ENCODE results near the gene CDHR3. TPM values are rescaled to one million over a fixed set of nuclear protein-coding genes. Genes with fewer than 3 reads are reported as not detected.

CDHR3 gene
- total and polyA plus RNA-seq, 9 of the 15 experiments (the other 6 are each of a cell fraction or from before 2014, with no cell fraction given) = 0.03 to 0.66 (median 0.24) TPM; not detected in 1

DNA sequence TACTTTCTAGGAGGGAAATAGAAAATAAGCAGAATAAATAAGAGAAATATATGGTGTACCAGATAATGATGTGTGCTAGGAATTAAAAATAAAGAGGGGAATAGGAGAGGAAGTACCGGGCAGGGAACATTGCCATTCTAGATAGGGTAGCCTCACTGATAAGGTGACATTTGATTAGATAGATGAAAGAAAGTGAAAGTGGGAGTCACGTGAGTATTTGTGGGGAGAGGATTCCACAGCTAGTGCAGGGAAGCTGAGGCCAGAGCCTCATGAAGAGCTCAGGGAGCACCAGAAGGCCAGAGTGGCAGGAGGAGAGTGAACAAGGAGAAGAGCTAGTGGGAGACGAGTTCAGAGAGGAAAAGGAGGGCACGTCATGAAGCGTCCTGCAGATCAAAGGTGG lies 49.1 kb downstream of the CDHR3 start:
- Histone ChIP-seq H3K4me1 (replicated peaks in 1 of 2; ENCODE audit: control insufficient read depth in 2 of 2, insufficient read depth in 2 of 2, low read length in 2 of 2) (peaks cover 9 to 30% of the 10 kb centered on the region in 2 experiments; a peak in 4 of 5 replicates), H3K9me3 (replicated peaks; ENCODE audit: control insufficient read depth, insufficient read depth, low read depth, low read length) (0 out of 2 replicates have a peak, but pooled peaks cover 2% of the 10 kb centered on the region), H3K4me3 (no peak overlapping the region), H2AFZ (ENCODE audit: low read depth, low read length) (peak overlapping the region; percentile 29; the same call in 1 of the 2 replicates), H3K9me1 (ENCODE audit: control insufficient read depth, insufficient read depth, low read length) (no peaks in the 10 kb centered on the region), H4K20me1 (replicated peaks; ENCODE audit: control insufficient read depth, insufficient read depth, low read length) (no peaks in the 10 kb centered on the region), H3K27me3 (ENCODE audit: control insufficient read depth in 2 of 2, insufficient read depth in 2 of 2, low read length in 2 of 2) (peaks cover 0 to 17% of the 10 kb centered on the region in 2 experiments; a peak in 1 of 5 replicates), H3K36me3 (ENCODE audit: control insufficient read depth, insufficient read depth, low read length) (no peaks in the 10 kb centered on the region), H3K9ac (ENCODE audit: insufficient read depth in 1 of 2, low read depth in 2 of 2, low read length in 2 of 2) (no peak overlapping the region), H3K79me2 (ENCODE audit: control insufficient read depth, insufficient read depth, low read length) (no peaks in the 10 kb centered on the region), H3K4me2 (ENCODE audit: insufficient read depth, low read length) (no peak overlapping the region), H3K27ac (ENCODE audit: extremely low read depth, low read depth, low read length) (no peak overlapping the region)
- BruUV-seq (replicated peaks) = no TSS peak
- in situ Hi-C loops (cut with MboI) (no loop called here), intact Hi-C loops (cut with micrococcal nuclease) (loop anchor here (10.0 kb wide), 1 partner anchor 357 kb away; no protein-coding TSS in a partner anchor)
- POLR2A ChIA-PET = interaction anchor here (0.5 to 2.0 kb wide), 4 partner anchors 9 to 57 kb away, joined by 3 to 8 read pairs (median 4); no protein-coding TSS in a partner anchor
- CTCF ChIA-PET (ENCODE audit: low intra/inter-chr PET ratio) = no interaction called here
- WGBS (ENCODE audit: insufficient coverage, low coverage, missing lambda C conversion rate) = 30% methylated on average over 5 of the region's 5 CpGs
- ATAC-seq (no peak), DNase-seq (ENCODE audit: extremely low read depth in 1 of 4, low spot score in 3 of 4) (no peak), FAIRE-seq (no peak)
- TF ChIP-seq, protein P1, sequence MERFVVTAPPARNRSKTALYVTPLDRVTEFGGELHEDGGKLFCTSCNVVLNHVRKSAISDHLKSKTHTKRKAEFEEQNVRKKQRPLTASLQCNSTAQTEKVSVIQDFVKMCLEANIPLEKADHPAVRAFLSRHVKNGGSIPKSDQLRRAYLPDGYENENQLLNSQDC (CRISPR knock-in tag; IDR thresholded peaks at IDR 0.05) = no peak
- no peak for TF ChIP-seq ZNF41 (CRISPR knock-in tag; conservative IDR thresholded peaks at IDR 0.05)
- no peak for TF ChIP-seq KHSRP (IDR thresholded peaks at IDR 0.05)
- no peak for TF ChIP-seq GMEB1 (CRISPR knock-in tag; IDR thresholded peaks at IDR 0.05)
- no peak for TF ChIP-seq CBX5 (IDR thresholded peaks at IDR 0.05; ENCODE audit: borderline replicate concordance, low read depth)
- TF ChIP-seq MBD1 (CRISPR knock-in tag; IDR thresholded peaks at IDR 0.05) = no peak
- TF ChIP-seq USF2 (CRISPR knock-in tag; IDR thresholded peaks at IDR 0.05) = peak; percentile 25; the same call in 1 of the 2 replicates
- no peak for TF ChIP-seq PRPF4 (IDR thresholded peaks at IDR 0.05; ENCODE audit: insufficient read depth, low read depth, low read length, poor library complexity, severe bottlenecking)
- no peak for TF ChIP-seq SIN3A (IDR thresholded peaks at IDR 0.05; ENCODE audit: borderline replicate concordance in 2 of 2, control insufficient read depth in 1 of 2, low read depth in 2 of 2, low read length in 2 of 2)
- no peak for TF ChIP-seq TEAD4 (IDR thresholded peaks at IDR 0.05; ENCODE audit: low read length)
- TF ChIP-seq TEAD4 (CRISPR knock-in tag; IDR thresholded peaks at IDR 0.05; ENCODE audit: borderline replicate concordance) = no peak
- TF ChIP-seq ZKSCAN8 (CRISPR knock-in tag; IDR thresholded peaks at IDR 0.05) = no peak
- TF ChIP-seq KDM2B (CRISPR knock-in tag; IDR thresholded peaks at IDR 0.05) = no peak
- TF ChIP-seq TFAP4 (CRISPR knock-in tag; IDR thresholded peaks at IDR 0.05; ENCODE audit: borderline replicate concordance) = no peak
- TF ChIP-seq MLX (CRISPR knock-in tag; conservative IDR thresholded peaks at IDR 0.05) = no peak
- TF ChIP-seq CEBPB (tag; IDR thresholded peaks at IDR 0.05) = no peak
- no peak for TF ChIP-seq SNRNP70 (optimal IDR thresholded peaks at IDR 0.05; ENCODE audit: low read depth, low read length)

All from K562 (cell line).